ENCODE measurements around the gene TMEM121B. TPM values are rescaled to one million over a fixed set of nuclear protein-coding genes. Genes with fewer than 3 reads are reported as not detected.

Gene TMEM121B
- total RNA-seq, 2 experiments from 2014 or later, result 0.15 to 0.32 TPM

- Histone ChIP-seq H3K9me3 (ENCODE audit: low read length) (no peaks in the 10 kb centered on the region), H3K27ac (ENCODE audit: low read depth, low read length, poor library complexity, severe bottlenecking) (no peak overlapping the region), H3K79me2 (ENCODE audit: insufficient read depth, low read depth, low read length) (no peaks in the 10 kb centered on the region), H3K9me2 (ENCODE audit: insufficient read depth, low read length) (no peaks in the 10 kb centered on the region), H4K20me1 (ENCODE audit: insufficient read depth, low read length) (no peaks in the 10 kb centered on the region), H2AFZ (ENCODE audit: low read length) (no peak overlapping the region), H3K36me3 (ENCODE audit: insufficient read depth, low read length) (peaks cover 26% of the 10 kb centered on the region; the same call in 1 of the 2 replicates), H3K4me3 (ENCODE audit: low read depth, low read length, poor library complexity, severe bottlenecking) (no peak overlapping the region), H3K4me2 (ENCODE audit: low read length) (no peak overlapping the region), H3K4me1 (ENCODE audit: insufficient read depth, low read length, poor library complexity, severe bottlenecking) (peaks cover 6% of the 10 kb centered on the region)
- intact Hi-C loops (cut with micrococcal nuclease; ENCODE audit: unreplicated experiment), result no loop called here
- DNase-seq (ENCODE audit: low spot score), result no peak
- ChIA-PET POLR2A (no interaction called here), CTCF (ENCODE audit: unreplicated experiment) (no interaction called here)
- BruUV-seq (replicated peaks), result no TSS peak
- TF ChIP-seq, protein P1, sequence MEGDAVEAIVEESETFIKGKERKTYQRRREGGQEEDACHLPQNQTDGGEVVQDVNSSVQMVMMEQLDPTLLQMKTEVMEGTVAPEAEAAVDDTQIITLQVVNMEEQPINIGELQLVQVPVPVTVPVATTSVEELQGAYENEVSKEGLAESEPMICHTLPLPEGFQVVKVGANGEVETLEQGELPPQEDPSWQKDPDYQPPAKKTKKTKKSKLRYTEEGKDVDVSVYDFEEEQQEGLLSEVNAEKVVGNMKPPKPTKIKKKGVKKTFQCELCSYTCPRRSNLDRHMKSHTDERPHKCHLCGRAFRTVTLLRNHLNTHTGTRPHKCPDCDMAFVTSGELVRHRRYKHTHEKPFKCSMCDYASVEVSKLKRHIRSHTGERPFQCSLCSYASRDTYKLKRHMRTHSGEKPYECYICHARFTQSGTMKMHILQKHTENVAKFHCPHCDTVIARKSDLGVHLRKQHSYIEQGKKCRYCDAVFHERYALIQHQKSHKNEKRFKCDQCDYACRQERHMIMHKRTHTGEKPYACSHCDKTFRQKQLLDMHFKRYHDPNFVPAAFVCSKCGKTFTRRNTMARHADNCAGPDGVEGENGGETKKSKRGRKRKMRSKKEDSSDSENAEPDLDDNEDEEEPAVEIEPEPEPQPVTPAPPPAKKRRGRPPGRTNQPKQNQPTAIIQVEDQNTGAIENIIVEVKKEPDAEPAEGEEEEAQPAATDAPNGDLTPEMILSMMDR (conservative IDR thresholded peaks at IDR 0.05; ENCODE audit: low read length), result no peak
- no peak for TF ChIP-seq EZH2phosphoT487 (IDR thresholded peaks at IDR 0.05; ENCODE audit: borderline replicate concordance, low read depth, low read length)
Measured at GRCh38 chr22:17103351-17103750, 17.8 kb downstream of the TMEM121B start.

DNA sequence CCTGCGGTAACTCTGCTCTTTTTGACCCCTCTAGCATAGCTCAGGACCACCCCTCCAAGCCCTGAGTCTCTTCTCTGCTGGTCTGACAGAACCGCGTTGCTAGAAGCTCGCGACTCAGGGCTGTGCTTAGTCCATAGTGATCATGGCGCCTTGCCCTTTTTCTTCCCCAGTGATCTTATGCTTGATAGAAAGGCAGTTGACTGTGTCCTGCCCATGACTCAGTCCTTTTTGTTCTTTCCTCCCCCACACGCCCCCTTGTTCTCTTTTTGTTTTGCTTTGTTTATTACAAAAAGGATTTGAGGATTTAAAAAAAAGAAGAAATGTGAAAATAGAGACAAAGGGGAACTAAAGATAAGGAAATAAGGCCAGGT is 18.9 kb downstream of the TMEM121B start:
- Histone ChIP-seq H3K4me1 (ENCODE audit: insufficient read depth, low read length, poor library complexity, severe bottlenecking) (peaks cover 16% of the 10 kb centered on the region), H3K27ac (ENCODE audit: low read depth, low read length, poor library complexity, severe bottlenecking) (no peak overlapping the region), H3K36me3 (ENCODE audit: insufficient read depth, low read length) (peaks cover 33% of the 10 kb centered on the region; the same call in 1 of the 2 replicates), H3K9me3 (ENCODE audit: low read length) (no peaks in the 10 kb centered on the region), H3K9me2 (ENCODE audit: insufficient read depth, low read length) (no peaks in the 10 kb centered on the region), H3K79me2 (ENCODE audit: insufficient read depth, low read depth, low read length) (no peaks in the 10 kb centered on the region), H4K20me1 (ENCODE audit: insufficient read depth, low read length) (no peaks in the 10 kb centered on the region), H2AFZ (ENCODE audit: low read length) (no peak overlapping the region), H3K4me2 (ENCODE audit: low read length) (no peak overlapping the region), H3K4me3 (ENCODE audit: low read depth, low read length, poor library complexity, severe bottlenecking) (no peak overlapping the region)
- no peak for DNase-seq (ENCODE audit: low spot score)
- ChIA-PET CTCF (ENCODE audit: unreplicated experiment) (no interaction called here), POLR2A (no interaction called here)
- no TSS peak for BruUV-seq (replicated peaks)
- intact Hi-C loops (cut with micrococcal nuclease; ENCODE audit: unreplicated experiment), result no loop called here
- TF ChIP-seq EZH2phosphoT487 (IDR thresholded peaks at IDR 0.05; ENCODE audit: borderline replicate concordance, low read depth, low read length), result no peak
- TF ChIP-seq, protein P1 (conservative IDR thresholded peaks at IDR 0.05; ENCODE audit: low read length), result no peak

DNA sequence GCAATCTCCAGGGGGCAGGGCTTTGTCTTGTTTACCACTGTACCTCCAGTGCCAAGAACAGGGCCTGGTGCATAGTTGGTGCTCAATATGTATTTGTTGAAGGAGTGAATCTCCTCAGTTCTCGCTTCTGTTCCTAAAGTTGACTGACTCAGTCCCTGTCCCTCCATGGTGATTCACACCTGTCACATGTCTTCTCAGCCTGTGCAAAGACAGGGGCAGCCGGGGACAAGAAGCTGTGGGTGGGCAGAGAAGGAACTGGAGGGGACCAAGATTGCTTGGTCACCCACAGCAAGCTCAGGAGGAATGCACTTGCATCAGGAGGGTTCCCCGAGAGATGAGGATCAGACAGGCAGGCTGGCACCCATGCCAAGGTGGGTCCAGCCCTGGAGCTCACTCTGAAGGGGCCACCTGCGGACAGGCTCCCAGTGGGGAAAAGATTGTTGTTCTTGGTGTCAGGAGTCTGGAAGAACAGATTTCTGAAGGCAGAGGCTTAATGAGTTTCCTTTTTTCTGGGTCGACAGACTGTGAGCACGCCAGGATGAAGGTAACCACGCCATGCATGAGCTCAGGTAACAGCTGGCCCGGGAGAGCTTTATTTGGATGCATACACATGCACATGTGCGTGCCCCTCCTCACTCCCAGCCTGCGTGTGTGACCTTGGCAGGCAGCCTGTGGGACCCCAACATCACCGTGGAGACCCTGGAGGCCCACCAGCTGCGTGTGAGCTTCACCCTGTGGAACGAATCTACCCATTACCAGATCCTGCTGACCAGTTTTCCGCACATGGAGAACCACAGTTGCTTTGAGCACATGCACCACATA is 19.5 kb downstream of the TMEM121B start:
- intact Hi-C loops (cut with micrococcal nuclease; ENCODE audit: unreplicated experiment), result no loop called here

More for the DNA sequence above, 19.5 kb downstream of the TMEM121B start:
- Histone ChIP-seq H3K4me2 (ENCODE audit: low read length) (no peak overlapping the region), H2AFZ (ENCODE audit: low read length) (no peak overlapping the region), H3K36me3 (ENCODE audit: insufficient read depth, low read length) (peaks cover 33% of the 10 kb centered on the region; the same call in 1 of the 2 replicates), H3K9me2 (ENCODE audit: insufficient read depth, low read length) (no peaks in the 10 kb centered on the region), H3K79me2 (ENCODE audit: insufficient read depth, low read depth, low read length) (no peaks in the 10 kb centered on the region), H3K4me1 (ENCODE audit: insufficient read depth, low read length, poor library complexity, severe bottlenecking) (peaks cover 22% of the 10 kb centered on the region), H3K9me3 (ENCODE audit: low read length) (no peaks in the 10 kb centered on the region), H4K20me1 (ENCODE audit: insufficient read depth, low read length) (no peaks in the 10 kb centered on the region), H3K4me3 (ENCODE audit: low read depth, low read length, poor library complexity, severe bottlenecking) (no peak overlapping the region), H3K27ac (ENCODE audit: low read depth, low read length, poor library complexity, severe bottlenecking) (no peak overlapping the region)
- CTCF ChIA-PET (ENCODE audit: unreplicated experiment), result interaction anchor here (0.6 kb wide), 1 partner anchor 44 kb away, joined by 3 read pairs; no protein-coding TSS in a partner anchor
- DNase-seq (ENCODE audit: low spot score), result no peak
- no TSS peak for BruUV-seq (replicated peaks)
- no peak for TF ChIP-seq EZH2phosphoT487 (IDR thresholded peaks at IDR 0.05; ENCODE audit: borderline replicate concordance, low read depth, low read length)
- TF ChIP-seq, protein P1 (conservative IDR thresholded peaks at IDR 0.05; ENCODE audit: low read length), result no peak
- POLR2A ChIA-PET, result interaction anchor here (0.5 kb wide), 1 partner anchor 380 kb away, joined by 6 read pairs; no protein-coding TSS in a partner anchor

Measured in OCI-LY7 (cell line).